Spinal cord (tissue), 10 donors: ENCODE data around the gene MGP. TPM values are rescaled to one million over a fixed set of nuclear protein-coding genes. Genes with fewer than 3 reads are reported as not detected.

Source experiments
- DNase-seq, 6 donors: peaks; one replicate each; pipeline versions ENCODE4 v3.0.0 to v3.0.0-alpha.2; 2013 to 2015; ENCODE audit warnings: low spot score in 6 of 6, low read depth in 4 of 6
- H3K27ac ChIP-seq: one replicate; pipeline ENCODE4 v1.5.1; 2013; ENCODE audit warnings: low read depth, low read length, control low read depth
- H3K27me3 ChIP-seq: one replicate; pipeline ENCODE4 v1.6.1; 2013; ENCODE audit warnings: low read length; ENCODE audit not compliant: control insufficient read depth, insufficient read depth
- H3K36me3 ChIP-seq: one replicate; pipeline ENCODE4 v1.6.1; 2013; ENCODE audit warnings: low read length; ENCODE audit not compliant: control insufficient read depth, insufficient read depth
- H3K4me1 ChIP-seq: one replicate; pipeline ENCODE4 v1.6.1; 2013; ENCODE audit warnings: low read length; ENCODE audit not compliant: control insufficient read depth, insufficient read depth
- H3K4me3 ChIP-seq: one replicate; pipeline ENCODE4 v1.5.1; 2013; ENCODE audit warnings: low read depth, low read length, control low read depth
- H3K9me3 ChIP-seq: one replicate; pipeline ENCODE4 v1.6.1; 2013; ENCODE audit warnings: low read length; ENCODE audit not compliant: control insufficient read depth, insufficient read depth
- WGBS: methylation state at CpG from one replicate; pipeline ENCODE4 v1.1.5; 2013; ENCODE audit warnings: missing lambda C conversion rate; ENCODE audit not compliant: insufficient coverage; 5-methylcytosine and 5-hydroxymethylcytosine counted together
- polyA plus RNA-seq, 2 donors: library from polyadenylated mRNA; unstranded; fragments of 120-200 nt; gene quantifications; one replicate each; pipeline ENCODE4 v1.2.1, GENCODE V29; 2013; ENCODE audit not compliant: insufficient read length in 2 of 2
- total RNA-seq, 2 donors: library from RNA; depleted of rRNA in 1 of 2; stranded (reverse); fragments of 120-200 nt in 1 of 2; fragments of >200 nt in 1 of 2; gene quantifications; one replicate each; pipeline versions ENCODE4 v1.2.3 to v1.2.4, GENCODE V29; 2013 to 2014
- donor health status: healthy.

The MGP gene
- total and polyA plus RNA-seq, 4 donors: 28.7 to 326 (median 199) TPM

GRCh38 chr12:14850929-14851663 lies 34.6 kb downstream of the MGP start:
- no peaks in the 10 kb centered on the region for H3K27me3 ChIP-seq
- H3K27ac ChIP-seq: no peak overlapping the region
- no CpG with 5 or more reads among the region's 1 CpG for WGBS
- no peak overlapping the region for H3K4me3 ChIP-seq
- no peaks in the 10 kb centered on the region for H3K36me3 ChIP-seq
- no peaks in the 10 kb centered on the region for H3K4me1 ChIP-seq
- peaks cover 2% of the 10 kb centered on the region for H3K9me3 ChIP-seq
- no peak for DNase-seq

DNA sequence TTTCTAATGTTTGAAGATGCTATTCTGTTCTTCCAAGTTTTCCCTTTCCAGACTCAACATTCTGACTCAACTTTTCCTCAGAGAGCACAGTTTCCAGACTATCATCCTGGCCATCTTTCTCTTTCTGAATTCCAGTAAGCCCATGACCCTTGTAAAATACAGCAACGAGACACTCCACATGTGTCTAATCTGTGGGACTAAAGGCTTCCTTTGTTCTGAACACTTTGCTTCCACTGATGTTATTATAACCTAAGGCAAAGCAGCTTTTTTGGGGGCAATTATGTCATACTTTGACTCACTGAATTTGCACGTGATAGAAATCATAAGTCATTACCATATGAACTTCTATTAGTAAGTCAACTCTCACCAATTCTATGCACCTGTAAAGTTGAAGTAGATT lies 36.0 kb downstream of the MGP start:
- DNase-seq: peak in 1 of 6 donors; percentile 35
- Histone ChIP-seq H3K27ac (peak overlapping the region; percentile 33), H3K27me3 (no peaks in the 10 kb centered on the region), H3K9me3 (no peaks in the 10 kb centered on the region), H3K4me3 (no peak overlapping the region), H3K36me3 (no peaks in the 10 kb centered on the region), H3K4me1 (no peaks in the 10 kb centered on the region)
- WGBS: 40% methylated on average over 1 of the region's 2 CpGs

GRCh38 chr12:14846876-14847580 lies 38.6 kb downstream of the MGP start:
- 60% methylated on average over 1 of the region's 4 CpGs for WGBS
- DNase-seq: peak in 1 of 6 donors; percentile 48
- H3K4me3 ChIP-seq: no peak overlapping the region
- H3K27ac ChIP-seq: no peak overlapping the region
- H3K4me1 ChIP-seq: no peaks in the 10 kb centered on the region
- H3K27me3 ChIP-seq: no peaks in the 10 kb centered on the region
- no peaks in the 10 kb centered on the region for H3K9me3 ChIP-seq
- no peaks in the 10 kb centered on the region for H3K36me3 ChIP-seq

DNA sequence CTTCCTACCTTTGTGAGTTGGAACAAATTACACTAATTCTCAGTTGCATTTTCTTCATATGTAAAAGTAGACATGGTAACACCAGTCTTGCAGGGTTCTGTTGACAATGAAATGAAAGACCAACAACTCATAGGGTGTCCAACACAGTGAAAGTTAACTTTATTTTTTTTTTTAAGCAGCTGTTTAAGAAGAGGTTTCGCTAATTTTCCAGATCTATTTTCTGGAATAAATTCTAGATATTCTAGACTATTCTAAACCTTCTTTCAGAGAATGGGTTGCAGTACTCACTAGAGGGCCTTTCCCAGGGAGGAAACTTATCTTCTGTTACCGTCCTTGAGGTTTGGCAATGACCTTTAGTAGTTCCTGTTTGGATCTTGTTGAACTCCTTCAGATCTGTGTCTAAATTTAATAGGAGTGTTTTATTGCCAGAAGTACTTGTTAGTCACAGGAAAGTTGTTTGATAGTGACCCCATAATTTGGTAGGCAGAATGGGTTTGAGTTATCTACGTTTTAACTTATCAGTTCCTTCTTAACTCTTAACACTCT lies 39.5 kb downstream of the MGP start:
- no peak for DNase-seq
- WGBS: 60% methylated on average over 1 of the region's 3 CpGs
- Histone ChIP-seq H3K4me3 (no peak overlapping the region), H3K27me3 (no peaks in the 10 kb centered on the region), H3K4me1 (no peaks in the 10 kb centered on the region), H3K9me3 (no peaks in the 10 kb centered on the region), H3K27ac (no peak overlapping the region), H3K36me3 (no peaks in the 10 kb centered on the region)

DNA sequence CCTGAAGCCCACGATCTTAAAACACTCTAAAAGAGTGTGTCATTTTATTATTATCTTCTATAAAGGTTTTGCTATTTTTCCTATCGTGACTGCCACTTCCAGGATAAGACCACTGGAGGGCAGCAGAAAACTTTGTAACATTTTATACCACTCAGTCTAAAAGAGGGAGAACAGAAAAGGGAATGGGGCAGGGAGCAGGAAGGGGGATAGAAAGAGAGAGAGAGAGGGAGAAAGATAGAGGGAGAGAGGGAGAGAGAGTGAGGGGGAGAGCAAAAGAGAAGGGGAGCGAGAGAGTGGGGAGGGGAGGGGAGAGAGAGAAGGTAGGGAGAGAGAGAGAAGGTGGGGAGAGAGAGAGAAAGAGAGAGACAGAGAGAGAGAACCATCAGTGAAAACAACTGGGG lies 40.3 kb downstream of the MGP start:
- Histone ChIP-seq H3K4me1 (no peaks in the 10 kb centered on the region), H3K4me3 (no peak overlapping the region), H3K27me3 (no peaks in the 10 kb centered on the region), H3K9me3 (no peaks in the 10 kb centered on the region), H3K36me3 (no peaks in the 10 kb centered on the region), H3K27ac (no peak overlapping the region)
- WGBS: 20% methylated on average over 1 of the region's 3 CpGs
- DNase-seq: peak in 5 of 6 donors; percentile 33 to 92 (median 54)

DNA sequence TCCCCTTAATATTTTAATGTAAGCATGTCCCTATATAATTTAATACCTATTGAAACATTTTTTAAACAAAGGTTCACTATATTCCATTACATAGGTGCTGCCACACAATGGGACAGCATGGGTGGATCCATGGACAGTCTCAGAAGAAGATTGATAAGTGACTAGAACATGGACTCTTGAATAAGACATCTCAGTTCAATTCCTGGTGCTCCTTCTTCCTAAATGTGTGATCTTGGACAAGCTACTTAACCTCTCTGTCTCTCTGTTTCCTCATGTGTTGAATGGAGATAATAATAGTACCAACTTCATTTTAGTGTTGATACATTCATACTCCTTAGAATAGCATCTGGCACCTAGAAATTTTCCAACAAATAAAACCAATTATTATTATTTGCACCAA lies 41.3 kb downstream of the MGP start:
- Histone ChIP-seq H3K27ac (no peak overlapping the region), H3K9me3 (no peaks in the 10 kb centered on the region), H3K4me1 (no peaks in the 10 kb centered on the region), H3K36me3 (no peaks in the 10 kb centered on the region), H3K27me3 (no peaks in the 10 kb centered on the region), H3K4me3 (no peak overlapping the region)
- DNase-seq: no peak

DNA sequence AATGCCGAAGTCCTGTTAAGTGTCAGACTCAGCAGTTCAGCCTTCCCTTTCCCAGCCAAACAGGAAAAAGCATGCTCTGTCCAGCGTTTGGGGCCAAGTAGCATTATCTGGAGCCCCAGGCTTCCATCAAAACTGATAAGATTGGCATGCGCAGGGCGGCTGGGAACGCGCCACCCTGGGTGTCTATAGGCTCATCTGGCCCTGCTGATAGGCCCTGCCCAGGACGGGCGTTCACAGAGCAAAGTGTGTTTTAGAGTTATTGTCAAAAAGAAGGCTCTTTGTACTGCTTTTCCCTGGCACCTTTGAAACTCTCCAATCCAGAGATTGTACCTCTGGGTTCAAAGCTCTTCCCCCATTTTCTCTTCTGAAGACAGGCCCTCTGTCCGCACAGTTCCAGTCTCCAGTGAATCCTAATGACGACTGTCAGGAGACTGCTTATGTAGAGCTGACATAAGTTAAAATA lies 42.2 kb downstream of the MGP start, which contains the start of gene ART4:
ART4 (minus strand) TSS at position 102 of the 463 bp plus-strand sequence. CDS start 413 bp downstream, outside the sequence.
- Histone ChIP-seq H3K27me3 (no peaks in the 10 kb centered on the region), H3K4me3 (no peak within 1 kb of the TSS), H3K9me3 (no peaks in the 10 kb centered on the region), H3K27ac (no peak within 1 kb of the TSS), H3K36me3 (no peaks in the 10 kb centered on the region), H3K4me1 (no peaks in the 10 kb centered on the region)
- WGBS: 86% methylated on average over 7 of the region's 10 CpGs
- no peak for DNase-seq

- Histone ChIP-seq H3K4me1 (no peaks in the 10 kb centered on the region), H3K27me3 (no peaks in the 10 kb centered on the region)
- no CpG with 5 or more reads among the region's 3 CpGs for WGBS
Observed at GRCh38 chr12:14842315-14842714, 43.3 kb downstream of the MGP start.

GRCh38 chr12:14841761-14842160 lies 43.9 kb downstream of the MGP start:
- no peak for DNase-seq
- Histone ChIP-seq H3K36me3 (no peaks in the 10 kb centered on the region), H3K27me3 (no peaks in the 10 kb centered on the region), H3K9me3 (no peaks in the 10 kb centered on the region), H3K27ac (no peak overlapping the region), H3K4me3 (no peak overlapping the region), H3K4me1 (no peaks in the 10 kb centered on the region)
- WGBS: 95% methylated on average over 2 of the region's 3 CpGs

More at GRCh38 chr12:14842315-14842714, 43.3 kb downstream of the MGP start:
- H3K4me3 ChIP-seq: no peak overlapping the region
- no peak for DNase-seq
- no peak overlapping the region for H3K27ac ChIP-seq
- no peaks in the 10 kb centered on the region for H3K36me3 ChIP-seq
- H3K9me3 ChIP-seq: no peaks in the 10 kb centered on the region
